Endothelial cell of umbilical vein (primary cell): ENCODE data around the gene FTSJ3. TPM values are rescaled to one million over a fixed set of nuclear protein-coding genes. Genes with fewer than 3 reads are reported as not detected.
A peak's percentile ranks its signal among the peaks of the same experiment; 100 is the strongest.

Source experiments
- BruUV-seq: library from RNA; stranded (reverse); fragments of 400-500 nt; replicated peaks from 2 replicates; lab custom pipeline; 2021; lab: Mats Ljungman, UMichigan
- CTCF ChIA-PET: fragments of 300-600, 350-600 bp; sonication (Branson Sonifier 250); formaldehyde crosslinking; loops from one replicate; lab custom pipeline; 2021; ENCODE audit warnings: antibody characterized with exemption, inconsistent platforms; lab: Charles Lee
- POLR2A ChIA-PET: fragments of 300-600, 350-600 bp; sonication (Branson Sonifier 250); formaldehyde crosslinking; loops from one replicate; lab custom pipeline; 2021; ENCODE audit warnings: antibody characterized with exemption, inconsistent platforms; lab: Charles Lee
- DNase-seq: peaks from one replicate; pipeline ENCODE4 v3.0.0-alpha.2; 2011; ENCODE audit warnings: low read depth, low spot score
- FAIRE-seq: peaks from 2 replicates; lab custom pipeline; 2011; peaks lifted over from hg19 to GRCh38; lab: Jason Lieb, UNC
- H2AFZ ChIP-seq: 2 replicates; pipeline ENCODE4 v1.6.0; 2012; ENCODE audit warnings: low read depth, low read length, control low read depth, inconsistent platforms
- H3K27ac ChIP-seq: 2 replicates; pipeline ENCODE4 v1.5.1; 2011; ENCODE audit warnings: low read depth, mild to moderate bottlenecking, control low read depth, low read length, moderate library complexity; ENCODE audit not compliant: insufficient read depth
- H3K27me3 ChIP-seq, 2 experiments: 2 replicates each; pipeline versions ENCODE4 v1.6.0 to v1.6.1; 2011; ENCODE audit warnings: low read length in 2 of 2, mixed read lengths in 1 of 2; ENCODE audit not compliant: control insufficient read depth in 2 of 2, insufficient read depth in 2 of 2
- H3K36me3 ChIP-seq, 2 experiments: 2 replicates in 1 of 2; 3 replicates in 1 of 2; pipeline ENCODE4 v1.5.1; 2011; ENCODE audit warnings: low read length in 2 of 2, mild to moderate bottlenecking in 1 of 2, moderate library complexity in 1 of 2; ENCODE audit not compliant: control insufficient read depth in 2 of 2, insufficient read depth in 2 of 2; ENCODE audit errors: extremely low read depth in 1 of 2
- H3K4me1 ChIP-seq: 3 replicates; pipeline ENCODE4 v1.5.1; 2011; ENCODE audit warnings: mild to moderate bottlenecking, low read length; ENCODE audit not compliant: control insufficient read depth, insufficient read depth; ENCODE audit errors: extremely low read depth
- H3K4me2 ChIP-seq: 2 replicates; pipeline ENCODE4 v1.6.1; 2011; ENCODE audit warnings: low read length, control low read depth, mixed read lengths; ENCODE audit not compliant: insufficient read depth
- H3K4me3 ChIP-seq, 3 experiments: fragments of 200-600 bp in 1 of 3; sonication (generic), shearing (Covaris generic) in 1 of 3; replicated peaks in 1 of 3; 2 replicates each; pipeline ENCODE4 v1.5.1; 2011 to 2016; ENCODE audit warnings: control low read depth in 3 of 3, low read length in 3 of 3, mild to moderate bottlenecking in 2 of 3, inconsistent platforms in 1 of 3, low read depth in 1 of 3, moderate library complexity in 1 of 3; ENCODE audit not compliant: insufficient read depth in 1 of 3
- H3K79me2 ChIP-seq: 2 replicates; pipeline ENCODE4 v1.6.0; 2012; ENCODE audit warnings: low read length, inconsistent platforms; ENCODE audit not compliant: control insufficient read depth, insufficient read depth
- H3K9ac ChIP-seq: replicated peaks from 2 replicates; pipeline ENCODE3; 2011; ENCODE audit warnings: low read length, control low read depth; ENCODE audit not compliant: insufficient read depth; ENCODE audit errors: extremely low read depth
- H3K9me1 ChIP-seq: replicated peaks from 3 replicates; pipeline ENCODE4 v1.6.0; 2011; ENCODE audit warnings: mild to moderate bottlenecking, low read length; ENCODE audit not compliant: control insufficient read depth, insufficient read depth; ENCODE audit errors: extremely low read depth
- H3K9me3 ChIP-seq: replicated peaks from 2 replicates; pipeline ENCODE4 v1.5.1; 2012; ENCODE audit warnings: low read length, inconsistent platforms; ENCODE audit not compliant: control insufficient read depth, insufficient read depth
- H4K20me1 ChIP-seq: replicated peaks from 2 replicates; pipeline ENCODE3; 2011; ENCODE audit warnings: mild to moderate bottlenecking, low read length; ENCODE audit not compliant: control insufficient read depth, insufficient read depth; ENCODE audit errors: extremely low read depth
- CTCF ChIP-seq, 2 donors: IDR thresholded peaks; 1 replicate in 1 of 2; 2 replicates in 1 of 2; pipeline ENCODE4 v1.5.1; 2011; ENCODE audit warnings: low read length in 2 of 2, mild to moderate bottlenecking in 2 of 2, moderate library complexity in 2 of 2, control low read depth in 1 of 2, inconsistent platforms in 1 of 2, low read depth in 1 of 2; ENCODE audit not compliant: insufficient read depth in 1 of 2; ENCODE audit errors: extremely low read depth in 1 of 2
- EZH2 ChIP-seq: IDR thresholded peaks from 2 replicates; pipeline ENCODE4 v1.6.1; 2012; ENCODE audit warnings: borderline replicate concordance, low read depth, mild to moderate bottlenecking, moderate library complexity, low read length, inconsistent platforms; ENCODE audit not compliant: severe bottlenecking
- FOS ChIP-seq: IDR thresholded peaks from 2 replicates; pipeline ENCODE4 v1.6.1; 2011; ENCODE audit warnings: mild to moderate bottlenecking, low read length, moderate library complexity, borderline replicate concordance; ENCODE audit not compliant: insufficient read depth
- MYC ChIP-seq: IDR thresholded peaks from one replicate; pipeline ENCODE4 v1.6.1; 2011; ENCODE audit warnings: mild to moderate bottlenecking, low read depth, low read length
- POLR2A ChIP-seq: IDR thresholded peaks from 2 replicates; pipeline ENCODE4 v1.6.1; 2012; ENCODE audit warnings: low read depth, mild to moderate bottlenecking, control low read depth, low read length
- POLR2AphosphoS5 ChIP-seq: IDR thresholded peaks from 2 replicates; pipeline ENCODE4 v1.6.1; 2012; ENCODE audit warnings: low read depth, mild to moderate bottlenecking, control low read depth, low read length, moderate library complexity; ENCODE audit not compliant: insufficient read depth
- dilution Hi-C: fragments of 300-500 bp; cut with MboI; formaldehyde crosslinking; loops from one replicate; pipeline ENCODE4 v1.15.0; 2019; ENCODE audit warnings: low sequenced_read_pairs; ENCODE audit not compliant: extremely low pct_ligation_motif_present
- intact Hi-C: fragments of 100-400 bp; cut with micrococcal nuclease; formaldehyde crosslinking; loops from one replicate; pipeline ENCODE4 v1.10.0; 2022
- polyA plus RNA-seq, 4 experiments: library from polyadenylated mRNA; depleted of rRNA in 3 of 4; stranded (reverse) in 3 of 4; unstranded in 1 of 4; fragments of >200 nt; gene quantifications; 2 replicates each; pipeline versions ENCODE4 v1.2.1 to v1.2.3, GENCODE V29; 2011 to 2012; ENCODE audit warnings: missing spikeins in 1 of 4
- total RNA-seq: library from RNA; stranded (reverse); gene quantifications from 2 replicates; pipeline ENCODE4 v1.2.3, GENCODE V29; 2021
- TF ChIP-seq, protein P1 (sequence below): IDR thresholded peaks from 2 replicates; pipeline ENCODE4 v1.6.1; 2011; ENCODE audit not compliant: insufficient read depth, insufficient read length

Gene FTSJ3
- total and polyA plus RNA-seq, 2 donors (not counting 3 experiments of a cell fraction or from before 2014, with no cell fraction given) = 42.1 to 60.2 TPM

DNA sequence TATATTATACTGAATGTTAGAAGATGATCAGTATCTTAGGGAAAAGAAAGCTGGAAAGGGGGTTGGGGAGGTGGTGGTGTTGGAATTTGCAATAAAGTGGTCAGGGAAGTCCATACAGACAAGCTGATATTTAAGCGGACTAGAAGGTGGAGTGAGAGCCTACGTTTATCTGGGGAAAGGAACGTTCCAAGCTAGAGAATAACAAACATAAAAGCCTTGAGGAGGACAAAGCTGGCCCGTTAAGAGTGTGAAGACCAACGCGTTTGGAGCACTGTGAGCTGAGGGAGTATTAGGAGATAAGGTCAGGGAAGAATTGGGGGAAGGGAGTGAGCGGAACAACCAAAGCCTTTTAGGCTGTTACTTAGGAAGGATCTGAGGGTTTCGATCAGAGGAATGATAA, 52.0 kb downstream of the FTSJ3 start:
- H3K27ac ChIP-seq = peak overlapping the region; percentile 68
- peaks cover 0 to 3% of the 10 kb centered on the region in 2 experiments for H3K36me3 ChIP-seq
- H3K79me2 ChIP-seq = peaks cover 88% of the 10 kb centered on the region
- no TSS peak for BruUV-seq
- intact Hi-C loops (loop anchor here (2.0 kb wide), 1 partner anchor 153 kb away; the partner anchor contains the start of gene MAP3K3), dilution Hi-C loops (no loop called here)
- CTCF ChIA-PET = interaction anchor here (0.7 to 2.4 kb wide), 9 partner anchors 8 to 350 kb away, joined by 3 to 9 read pairs (median 3); no protein-coding TSS in a partner anchor
- H2AFZ ChIP-seq = no peak overlapping the region
- H3K4me2 ChIP-seq = peak overlapping the region; percentile 98
- H3K9me3 ChIP-seq = no peaks in the 10 kb centered on the region
- no peaks in the 10 kb centered on the region for H3K27me3 ChIP-seq
- H3K4me3 ChIP-seq = peak overlapping the region; percentile 77 to 94 (median 94)
- H4K20me1 ChIP-seq = peaks cover 3% of the 10 kb centered on the region
- peak overlapping the region; percentile 90 for H3K9ac ChIP-seq
- FAIRE-seq (no peak), DNase-seq (peak; percentile 30)
- POLR2A ChIA-PET = interaction anchor here (0.6 kb wide), 1 partner anchor 45 kb away, joined by 4 read pairs; no protein-coding TSS in a partner anchor
- no peaks in the 10 kb centered on the region for H3K9me1 ChIP-seq
- no peak for TF ChIP-seq CTCF (IDR thresholded peaks at IDR 0.05; ENCODE audit: extremely low read depth in 1 of 2, insufficient read depth in 1 of 2, low read depth in 1 of 2, low read length in 2 of 2)
- TF ChIP-seq, protein P1, sequence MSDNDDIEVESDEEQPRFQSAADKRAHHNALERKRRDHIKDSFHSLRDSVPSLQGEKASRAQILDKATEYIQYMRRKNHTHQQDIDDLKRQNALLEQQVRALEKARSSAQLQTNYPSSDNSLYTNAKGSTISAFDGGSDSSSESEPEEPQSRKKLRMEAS = no peak
- TF ChIP-seq MYC = no peak
- TF ChIP-seq FOS = no peak
- TF ChIP-seq POLR2A = no peak
- TF ChIP-seq POLR2AphosphoS5 = no peak
- no peak for TF ChIP-seq EZH2
- peaks cover 18% of the 10 kb centered on the region for H3K4me1 ChIP-seq
